ENCODE measurements around the gene ARGLU1.

- TF ChIP-seq CTCF (IDR thresholded peaks at IDR 0.05) (no peak), POLR2A (IDR thresholded peaks at IDR 0.05) (no peak)
Observed at GRCh38 chr13:106599875-106600797, 32.2 kb upstream of the ARGLU1 start.
